A549 (cell line): ENCODE results near the gene MCM3AP.

Experiments
- CTCF ChIP-seq: fragments of >200 bp; sonication (Bioruptor Twin); formaldehyde crosslinking; IDR thresholded peaks from 3 replicates; pipeline ENCODE4 v1.5.1; 2016
- TF ChIP-seq, protein P1 (sequence below): fragments of 200-600 bp; sonication (generic); IDR thresholded peaks from 2 replicates; pipeline ENCODE4 v1.6.1; 2016; ENCODE audit warnings: antibody characterized with exemption, mild to moderate bottlenecking, moderate library complexity

DNA sequence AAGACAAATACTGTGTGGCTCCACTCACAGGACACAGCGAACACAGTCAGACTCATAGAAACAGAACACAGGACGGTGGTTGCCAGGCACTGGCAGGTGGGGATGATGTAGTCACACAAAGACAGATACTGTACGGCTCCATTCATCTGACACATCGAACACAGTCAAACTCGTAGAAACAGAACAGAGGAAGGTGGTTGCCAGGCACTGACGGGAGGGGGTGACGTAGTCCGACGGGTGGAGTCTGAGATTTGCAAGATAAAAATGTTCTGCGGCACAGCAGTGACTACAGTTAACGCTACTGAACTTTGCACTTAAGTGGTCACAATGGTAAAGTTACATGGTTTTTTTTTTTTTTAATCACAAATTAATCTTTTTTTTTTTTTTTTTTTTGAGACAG is 19.5 kb upstream of the MCM3AP start:
- TF ChIP-seq, protein P1, sequence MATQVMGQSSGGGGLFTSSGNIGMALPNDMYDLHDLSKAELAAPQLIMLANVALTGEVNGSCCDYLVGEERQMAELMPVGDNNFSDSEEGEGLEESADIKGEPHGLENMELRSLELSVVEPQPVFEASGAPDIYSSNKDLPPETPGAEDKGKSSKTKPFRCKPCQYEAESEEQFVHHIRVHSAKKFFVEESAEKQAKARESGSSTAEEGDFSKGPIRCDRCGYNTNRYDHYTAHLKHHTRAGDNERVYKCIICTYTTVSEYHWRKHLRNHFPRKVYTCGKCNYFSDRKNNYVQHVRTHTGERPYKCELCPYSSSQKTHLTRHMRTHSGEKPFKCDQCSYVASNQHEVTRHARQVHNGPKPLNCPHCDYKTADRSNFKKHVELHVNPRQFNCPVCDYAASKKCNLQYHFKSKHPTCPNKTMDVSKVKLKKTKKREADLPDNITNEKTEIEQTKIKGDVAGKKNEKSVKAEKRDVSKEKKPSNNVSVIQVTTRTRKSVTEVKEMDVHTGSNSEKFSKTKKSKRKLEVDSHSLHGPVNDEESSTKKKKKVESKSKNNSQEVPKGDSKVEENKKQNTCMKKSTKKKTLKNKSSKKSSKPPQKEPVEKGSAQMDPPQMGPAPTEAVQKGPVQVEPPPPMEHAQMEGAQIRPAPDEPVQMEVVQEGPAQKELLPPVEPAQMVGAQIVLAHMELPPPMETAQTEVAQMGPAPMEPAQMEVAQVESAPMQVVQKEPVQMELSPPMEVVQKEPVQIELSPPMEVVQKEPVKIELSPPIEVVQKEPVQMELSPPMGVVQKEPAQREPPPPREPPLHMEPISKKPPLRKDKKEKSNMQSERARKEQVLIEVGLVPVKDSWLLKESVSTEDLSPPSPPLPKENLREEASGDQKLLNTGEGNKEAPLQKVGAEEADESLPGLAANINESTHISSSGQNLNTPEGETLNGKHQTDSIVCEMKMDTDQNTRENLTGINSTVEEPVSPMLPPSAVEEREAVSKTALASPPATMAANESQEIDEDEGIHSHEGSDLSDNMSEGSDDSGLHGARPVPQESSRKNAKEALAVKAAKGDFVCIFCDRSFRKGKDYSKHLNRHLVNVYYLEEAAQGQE, result no peak
- no peak for TF ChIP-seq CTCF
